GM19099 (cell line): ENCODE results near the gene LYRM9.

ENCODE experiments used
- POLR2A ChIP-seq: IDR thresholded peaks from 3 replicates; pipeline ENCODE4 v1.6.1; 2011; ENCODE audit warnings: low read depth; ENCODE audit not compliant: insufficient read length; ENCODE audit errors: extremely low read depth

Gene LYRM9

DNA sequence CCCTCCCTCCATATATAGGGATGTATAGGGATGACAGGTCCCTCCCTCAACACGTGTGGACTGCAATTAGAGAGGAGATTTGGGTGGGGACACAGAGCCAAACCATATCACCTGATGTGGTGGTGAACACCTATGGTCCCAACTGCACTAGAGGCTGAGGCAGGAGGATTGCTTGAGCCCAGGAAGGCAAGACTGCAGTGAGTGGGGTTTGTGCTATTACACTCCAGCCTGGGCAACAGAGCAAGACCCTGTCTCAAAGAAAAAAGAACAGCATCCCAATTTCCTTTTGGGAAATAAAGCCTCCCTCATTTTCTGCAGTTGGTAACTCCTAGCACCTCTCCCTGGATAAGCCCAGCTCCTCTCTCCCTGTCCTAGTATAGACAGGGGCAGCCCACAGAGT lies 23.8 kb upstream of the LYRM9 start:
- no peak for TF ChIP-seq POLR2A

DNA sequence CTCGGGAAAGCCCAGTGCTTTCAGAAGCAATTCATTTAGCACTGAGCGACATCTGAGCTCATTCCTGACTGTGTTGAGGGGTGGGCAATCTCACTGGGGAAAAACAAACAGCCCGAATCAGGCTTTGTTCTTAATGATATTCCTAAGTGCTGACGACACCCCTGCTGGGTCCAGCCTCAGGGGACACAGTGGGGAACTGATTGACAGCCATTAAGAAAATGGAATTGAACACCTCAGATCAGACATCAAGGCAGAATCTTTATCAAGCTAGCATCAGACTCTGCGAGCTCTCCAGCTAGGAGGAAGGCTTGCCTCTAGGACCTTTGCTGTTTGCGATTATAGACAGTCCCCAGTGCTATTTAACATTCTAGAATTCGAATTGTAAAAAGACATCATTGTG lies 22.5 kb upstream of the LYRM9 start:
- no peak for TF ChIP-seq POLR2A

DNA sequence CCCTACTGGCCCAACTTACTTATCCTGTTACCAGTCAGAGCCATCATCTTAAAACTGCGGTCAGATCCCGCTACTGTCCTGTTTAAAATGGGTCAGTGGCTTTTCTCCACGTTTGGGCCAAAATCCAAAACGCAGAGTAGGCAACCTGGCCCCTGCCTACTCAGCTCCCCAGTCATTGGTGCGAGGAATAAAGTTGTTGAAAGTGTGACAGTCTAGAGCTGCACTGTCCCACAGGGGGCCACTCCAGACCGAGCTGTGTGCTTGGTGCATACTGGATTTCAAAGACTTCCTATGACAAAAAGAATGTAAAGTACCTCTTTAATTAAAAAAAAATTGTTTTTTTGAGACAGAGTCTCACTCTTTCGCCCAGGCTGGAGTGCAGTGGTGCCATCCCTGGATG lies 21.2 kb upstream of the LYRM9 start:
- TF ChIP-seq POLR2A: no peak

GRCh38 chr17:27912964-27913363 lies 19.8 kb upstream of the LYRM9 start:
- no peak for TF ChIP-seq POLR2A

DNA sequence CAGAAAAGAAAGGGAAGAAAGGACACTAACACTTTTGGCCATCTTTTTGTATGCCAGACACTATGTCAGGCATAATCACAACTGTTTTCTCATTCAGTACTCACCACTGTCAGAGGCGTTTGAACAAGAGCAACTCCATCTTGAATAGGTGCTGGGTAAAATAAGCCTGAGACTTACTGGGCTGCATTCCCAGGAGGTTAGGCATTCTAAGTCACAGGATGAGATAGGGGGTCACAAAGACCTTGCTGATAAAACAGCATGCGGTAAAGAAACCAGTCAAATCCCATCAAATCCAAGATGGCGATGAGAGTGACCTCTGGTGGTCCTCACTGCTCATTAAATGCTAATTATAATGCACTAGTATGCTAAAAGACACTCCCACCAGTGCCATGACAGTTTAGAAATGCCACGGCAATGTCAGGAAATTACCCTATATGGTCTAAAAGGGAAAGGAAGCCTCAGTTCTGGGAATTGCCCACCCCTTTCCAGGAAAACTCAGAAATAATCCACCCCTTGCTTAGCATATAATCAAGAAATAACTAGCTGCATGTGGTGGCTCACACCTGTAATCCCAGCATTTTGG lies 14.9 kb upstream of the LYRM9 start:
- no peak for TF ChIP-seq POLR2A

- TF ChIP-seq POLR2A: no peak
Measured at GRCh38 chr17:27906623-27907022, 13.5 kb upstream of the LYRM9 start.

- no peak for TF ChIP-seq POLR2A
Measured at GRCh38 chr17:27906226-27906580, 13.0 kb upstream of the LYRM9 start.

GRCh38 chr17:27905447-27906225 lies 12.5 kb upstream of the LYRM9 start:
- no peak for TF ChIP-seq POLR2A

DNA sequence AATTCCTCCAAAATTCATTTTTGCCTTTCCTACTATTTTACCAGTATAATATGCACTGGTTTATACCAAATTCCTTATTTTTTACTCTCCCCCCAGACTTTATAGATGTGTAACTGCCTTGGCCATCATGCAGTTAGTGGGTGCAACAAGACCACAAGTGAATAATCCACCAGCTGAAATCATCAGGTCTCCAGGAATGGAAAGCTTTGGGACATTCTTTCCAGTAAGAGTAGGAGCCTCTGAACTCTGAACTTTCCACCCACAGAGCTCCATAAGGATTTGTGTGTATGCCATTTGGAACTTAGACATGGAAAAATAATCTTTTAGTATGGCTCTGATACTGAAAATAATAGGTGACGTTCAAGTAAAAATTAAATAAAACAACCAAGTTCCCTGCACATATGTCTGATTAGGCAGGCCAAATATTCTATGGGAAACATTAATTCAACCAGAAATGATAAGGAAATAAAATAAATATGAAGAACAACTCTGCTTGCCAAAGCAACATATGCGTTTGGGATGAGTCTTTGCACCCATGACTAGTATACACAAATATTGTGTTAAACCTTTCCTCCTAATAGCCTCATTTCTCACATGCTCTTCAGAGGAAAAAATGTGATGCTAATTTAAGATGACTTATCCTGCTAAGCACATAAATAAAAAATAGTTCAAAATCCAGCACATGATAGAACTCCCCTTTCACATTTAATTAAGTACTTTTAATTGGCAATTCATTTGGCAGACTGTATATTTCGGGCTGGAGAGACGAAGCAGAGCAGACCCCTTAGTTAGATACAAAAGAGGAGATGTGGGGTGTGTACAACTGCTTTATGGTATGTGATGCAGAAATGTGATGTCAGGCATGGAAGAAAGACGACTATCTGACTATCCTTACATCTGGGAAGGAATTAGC lies 11.6 kb upstream of the LYRM9 start:
- no peak for TF ChIP-seq POLR2A

- TF ChIP-seq POLR2A: no peak
Measured at GRCh38 chr17:27904114-27904513, 10.9 kb upstream of the LYRM9 start.

GRCh38 chr17:27899525-27899924 lies 6.4 kb upstream of the LYRM9 start:
- TF ChIP-seq POLR2A: no peak

DNA sequence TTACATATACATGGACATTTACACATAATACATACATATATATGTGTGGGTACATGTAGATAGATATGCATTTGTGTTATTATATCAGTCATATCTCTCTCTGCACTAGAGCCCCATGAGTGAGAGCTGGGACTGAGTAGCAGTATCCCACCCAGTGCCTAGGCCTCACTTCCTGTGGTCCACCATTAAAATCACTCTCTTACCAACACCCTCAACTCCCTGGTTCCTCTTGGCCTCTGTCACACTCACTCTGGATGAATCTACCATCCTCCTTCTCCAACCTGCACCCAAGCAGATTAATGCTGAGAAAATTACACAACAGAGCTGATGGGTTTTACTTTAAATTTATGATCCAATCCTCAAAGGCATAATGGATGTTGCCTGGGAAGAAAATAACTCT lies 4.9 kb upstream of the LYRM9 start:
- TF ChIP-seq POLR2A: no peak

GRCh38 chr17:27896701-27897100 lies 3.5 kb upstream of the LYRM9 start:
- TF ChIP-seq POLR2A: no peak

GRCh38 chr17:27895940-27896535 lies 2.9 kb upstream of the LYRM9 start:
- no peak for TF ChIP-seq POLR2A
